Measurements from ENCODE around the gene NT5M.

The NT5M gene

GRCh38 chr17:17370711-17371110 is 67.5 kb downstream of the NT5M start:
- no peaks in the 10 kb centered on the region for H3K4me1 ChIP-seq
- H3K27ac ChIP-seq: no peak overlapping the region
- no peak overlapping the region for H3K4me3 ChIP-seq
- DNase-seq: no peak
- H3K9me3 ChIP-seq: peaks cover 0 to 5% (median 0%) of the 10 kb centered on the region in 3 donors
- TF ChIP-seq, protein P1, sequence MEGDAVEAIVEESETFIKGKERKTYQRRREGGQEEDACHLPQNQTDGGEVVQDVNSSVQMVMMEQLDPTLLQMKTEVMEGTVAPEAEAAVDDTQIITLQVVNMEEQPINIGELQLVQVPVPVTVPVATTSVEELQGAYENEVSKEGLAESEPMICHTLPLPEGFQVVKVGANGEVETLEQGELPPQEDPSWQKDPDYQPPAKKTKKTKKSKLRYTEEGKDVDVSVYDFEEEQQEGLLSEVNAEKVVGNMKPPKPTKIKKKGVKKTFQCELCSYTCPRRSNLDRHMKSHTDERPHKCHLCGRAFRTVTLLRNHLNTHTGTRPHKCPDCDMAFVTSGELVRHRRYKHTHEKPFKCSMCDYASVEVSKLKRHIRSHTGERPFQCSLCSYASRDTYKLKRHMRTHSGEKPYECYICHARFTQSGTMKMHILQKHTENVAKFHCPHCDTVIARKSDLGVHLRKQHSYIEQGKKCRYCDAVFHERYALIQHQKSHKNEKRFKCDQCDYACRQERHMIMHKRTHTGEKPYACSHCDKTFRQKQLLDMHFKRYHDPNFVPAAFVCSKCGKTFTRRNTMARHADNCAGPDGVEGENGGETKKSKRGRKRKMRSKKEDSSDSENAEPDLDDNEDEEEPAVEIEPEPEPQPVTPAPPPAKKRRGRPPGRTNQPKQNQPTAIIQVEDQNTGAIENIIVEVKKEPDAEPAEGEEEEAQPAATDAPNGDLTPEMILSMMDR (IDR thresholded peaks at IDR 0.05): no peak
- peaks cover 0 to 21% of the 10 kb centered on the region in 2 donors for H3K27me3 ChIP-seq
- intact Hi-C loops (cut with DNase I; ENCODE audit: low total_unique reads): no loop called here
- peaks cover 0 to 4% (median 0%) of the 10 kb centered on the region in 3 donors for H3K36me3 ChIP-seq

DNA sequence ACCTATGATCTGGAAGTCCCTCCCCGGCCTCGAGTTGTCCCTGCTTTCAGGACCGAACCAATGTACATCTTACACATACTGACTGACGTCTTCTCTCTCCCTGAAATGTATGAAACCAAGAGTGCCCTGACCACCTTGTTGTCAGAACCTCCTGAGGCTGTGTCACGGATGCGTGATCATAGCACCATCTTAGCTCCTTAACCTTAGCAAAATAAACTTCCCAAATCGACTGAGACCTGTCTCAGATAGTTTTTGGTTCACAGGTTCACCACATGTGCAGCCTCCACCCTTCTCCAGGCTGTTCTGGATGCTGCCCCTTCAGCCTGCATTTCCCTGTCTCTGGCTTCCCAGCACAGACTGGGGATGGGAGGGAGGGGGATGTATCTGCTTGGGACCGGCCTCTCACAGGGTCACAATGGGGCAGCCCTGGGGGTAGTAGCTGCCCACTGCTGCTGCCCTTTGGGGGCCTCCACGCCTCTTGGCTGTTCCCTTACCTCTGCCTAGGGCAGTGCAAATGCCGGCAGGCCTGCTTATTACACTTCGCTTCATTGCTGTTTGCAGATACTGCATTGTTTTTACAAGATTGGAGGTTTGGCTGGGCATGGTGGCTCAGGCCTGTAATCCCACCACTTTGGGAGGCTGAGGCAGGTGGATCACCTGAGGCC is 69.8 kb downstream of the NT5M start:
- no peaks in the 10 kb centered on the region for H3K4me1 ChIP-seq
- intact Hi-C loops (cut with DNase I; ENCODE audit: low total_unique reads): no loop called here
- TF ChIP-seq, protein P1 (IDR thresholded peaks at IDR 0.05): no peak
- no peaks in the 10 kb centered on the region for H3K36me3 ChIP-seq
- H3K27ac ChIP-seq: no peak overlapping the region
- no peak overlapping the region for H3K4me3 ChIP-seq
- no peak for DNase-seq
- H3K27me3 ChIP-seq: no peaks in the 10 kb centered on the region
- H3K9me3 ChIP-seq: no peaks in the 10 kb centered on the region

DNA sequence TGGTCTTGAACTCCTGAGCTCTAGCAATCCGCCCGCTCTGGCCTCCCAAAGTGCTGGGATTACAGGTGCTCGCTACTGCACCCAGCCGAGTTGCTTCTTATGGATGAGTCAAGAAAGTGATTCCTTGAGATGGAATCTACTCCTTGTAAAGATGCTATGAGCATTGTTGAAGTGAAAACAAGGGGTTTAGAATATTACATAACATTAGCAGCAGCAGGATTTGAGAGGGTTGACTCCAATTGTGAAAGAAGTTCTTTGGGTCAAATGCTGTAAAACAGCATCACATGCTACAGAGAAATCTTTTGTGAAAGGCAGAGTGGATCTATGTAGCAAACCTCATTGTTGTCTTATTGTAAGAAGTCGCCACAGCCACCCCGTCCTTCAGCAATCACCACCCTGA is 72.7 kb downstream of the NT5M start:
- no peaks in the 10 kb centered on the region for H3K4me1 ChIP-seq
- DNase-seq: no peak
- no peak overlapping the region for H3K4me3 ChIP-seq
- no peaks in the 10 kb centered on the region for H3K36me3 ChIP-seq
- peaks cover 0 to 14% of the 10 kb centered on the region in 2 donors for H3K27me3 ChIP-seq
- no peaks in the 10 kb centered on the region for H3K9me3 ChIP-seq
- TF ChIP-seq, protein P1 (IDR thresholded peaks at IDR 0.05): no peak
- no peak overlapping the region for H3K27ac ChIP-seq
- intact Hi-C loops (cut with DNase I; ENCODE audit: low total_unique reads): no loop called here

- intact Hi-C loops (cut with DNase I; ENCODE audit: low total_unique reads): no loop called here
- no peaks in the 10 kb centered on the region for H3K36me3 ChIP-seq
Measured at GRCh38 chr17:17376362-17376761, 73.2 kb downstream of the NT5M start.

DNA sequence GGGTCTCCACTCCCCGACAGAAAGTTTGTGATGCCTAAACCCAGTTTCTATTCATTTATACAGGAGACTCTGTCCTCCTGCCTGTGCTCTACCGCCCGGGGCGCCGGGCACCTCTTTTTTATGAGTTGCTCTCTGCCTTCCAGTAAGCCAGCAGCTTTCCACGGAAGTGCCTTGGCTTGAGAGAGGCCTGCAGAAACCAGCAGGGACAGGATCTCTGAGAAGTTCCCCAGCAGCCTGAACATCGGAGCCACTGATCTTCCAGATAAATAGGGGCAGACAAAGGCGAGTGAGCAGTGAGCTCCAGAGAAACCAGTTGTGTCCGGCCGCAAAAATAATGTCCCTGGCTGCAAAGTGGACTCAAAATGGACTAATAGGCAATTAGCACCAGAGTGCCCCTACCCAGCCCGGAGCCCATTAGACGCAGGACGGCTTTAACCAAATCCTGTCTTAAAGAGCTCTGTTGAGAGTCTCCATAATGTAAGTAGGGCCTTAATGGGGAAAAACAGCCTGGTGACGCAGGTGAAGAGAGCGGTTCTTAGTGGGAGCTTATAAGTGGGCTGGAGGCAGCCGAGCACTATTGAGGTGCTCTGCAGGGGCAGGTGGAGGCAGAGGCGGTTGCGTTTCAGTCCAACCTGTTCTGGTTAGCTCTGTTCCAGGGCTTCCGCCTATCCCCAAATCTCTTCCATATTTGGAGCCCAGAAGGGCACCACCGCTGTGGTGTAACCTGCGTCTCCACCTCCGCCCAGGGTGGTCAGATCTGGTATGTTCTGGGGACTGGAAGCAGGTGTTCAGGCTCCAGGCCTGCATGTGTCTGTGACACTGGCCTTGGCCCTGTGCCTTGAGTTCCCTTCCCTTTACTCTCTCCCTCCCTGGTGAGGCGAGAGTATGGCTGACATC is 74.1 kb downstream of the NT5M start:
- no peaks in the 10 kb centered on the region for H3K36me3 ChIP-seq
- no peak overlapping the region for H3K4me3 ChIP-seq
- peaks cover 0 to 23% of the 10 kb centered on the region in 2 donors for H3K27me3 ChIP-seq
- intact Hi-C loops (cut with DNase I; ENCODE audit: low total_unique reads): no loop called here
- no peak for DNase-seq
- H3K4me1 ChIP-seq: no peaks in the 10 kb centered on the region
- TF ChIP-seq, protein P1 (IDR thresholded peaks at IDR 0.05): no peak
- no peak overlapping the region for H3K27ac ChIP-seq
- H3K9me3 ChIP-seq: no peaks in the 10 kb centered on the region

More at GRCh38 chr17:17376362-17376761, 73.2 kb downstream of the NT5M start:
- TF ChIP-seq, protein P1 (IDR thresholded peaks at IDR 0.05): no peak
- Histone ChIP-seq H3K27me3 (peaks cover 0 to 19% of the 10 kb centered on the region in 2 donors), H3K4me1 (no peaks in the 10 kb centered on the region), H3K9me3 (no peaks in the 10 kb centered on the region), H3K27ac (no peak overlapping the region), H3K4me3 (no peak overlapping the region)
- no peak for DNase-seq
